HepG2 (cell line): ENCODE results near the gene TRNP1. TPM values are rescaled to one million over a fixed set of nuclear protein-coding genes. Genes with fewer than 3 reads are reported as not detected.

Experiments used
- ARNTL ChIP-seq: sonication (generic); formaldehyde crosslinking; IDR thresholded peaks from 2 replicates; pipeline ENCODE4 v1.4.0; 2020; ENCODE audit warnings: mild to moderate bottlenecking, missing genetic modification reagents
- CC2D1A ChIP-seq: sonication (generic); formaldehyde crosslinking; IDR thresholded peaks from 2 replicates; pipeline ENCODE4 v1.8.1; 2023; ENCODE audit warnings: mild to moderate bottlenecking, missing genetic modification reagents
- ELF4 ChIP-seq: sonication (generic); formaldehyde crosslinking; IDR thresholded peaks from 2 replicates; pipeline ENCODE4 v1.5.0; 2020; ENCODE audit warnings: missing genetic modification reagents, mild to moderate bottlenecking, moderate library complexity, borderline replicate concordance
- ETV6 ChIP-seq: sonication (generic); formaldehyde crosslinking; conservative IDR thresholded peaks from 2 replicates; pipeline ENCODE4 v1.4.0; 2020; ENCODE audit warnings: missing genetic modification reagents
- KDM6A ChIP-seq: IDR thresholded peaks from 2 replicates; pipeline ENCODE4 v1.6.1; 2016; ENCODE audit warnings: low read depth
- MIER3 ChIP-seq: IDR thresholded peaks from 2 replicates; pipeline ENCODE4 v1.6.1; 2016; ENCODE audit warnings: missing compliant biosample characterization, borderline replicate concordance
- NCOA5 ChIP-seq: sonication (generic); formaldehyde crosslinking; IDR thresholded peaks from 2 replicates; pipeline ENCODE4 v1.4.0; 2020; ENCODE audit warnings: missing genetic modification reagents
- PHF20 ChIP-seq: sonication (generic); formaldehyde crosslinking; IDR thresholded peaks from 2 replicates; pipeline ENCODE4 v1.5.0; 2020; ENCODE audit warnings: mild to moderate bottlenecking, missing genetic modification reagents
- POLR2A ChIP-seq, 2 experiments: IDR thresholded peaks; 2 replicates each; pipeline ENCODE4 v1.6.1; 2011; ENCODE audit warnings: low read depth in 2 of 2, low read length in 2 of 2, mild to moderate bottlenecking in 1 of 2, moderate library complexity in 1 of 2; ENCODE audit not compliant: insufficient read depth in 1 of 2
- RBAK ChIP-seq: sonication (generic); formaldehyde crosslinking; IDR thresholded peaks from 2 replicates; pipeline ENCODE4 v1.5.1; 2020; ENCODE audit warnings: mild to moderate bottlenecking, missing genetic modification reagents
- SALL2 ChIP-seq: sonication (generic); formaldehyde crosslinking; IDR thresholded peaks from 2 replicates; pipeline ENCODE4 v1.8.1; 2023; ENCODE audit warnings: mild to moderate bottlenecking, missing genetic modification reagents, inconsistent platforms
- ZNF33A ChIP-seq: sonication (generic); formaldehyde crosslinking; IDR thresholded peaks from 2 replicates; pipeline ENCODE4 v1.5.1; 2020; ENCODE audit warnings: missing genetic modification reagents, mild to moderate bottlenecking, moderate library complexity, borderline replicate concordance
- ZNF44 ChIP-seq: sonication (generic); formaldehyde crosslinking; IDR thresholded peaks from 2 replicates; pipeline ENCODE4 v1.5.1; 2020; ENCODE audit warnings: mild to moderate bottlenecking, missing genetic modification reagents
- ZNF564 ChIP-seq: sonication (generic); formaldehyde crosslinking; IDR thresholded peaks from 2 replicates; pipeline ENCODE4 v1.8.1; 2023; ENCODE audit warnings: mild to moderate bottlenecking, missing genetic modification reagents
- ZNF749 ChIP-seq: sonication (generic); formaldehyde crosslinking; IDR thresholded peaks from 2 replicates; pipeline ENCODE4 v1.8.0; 2022; ENCODE audit warnings: mild to moderate bottlenecking, missing genetic modification reagents, moderate library complexity, borderline replicate concordance
- ZNF768 ChIP-seq: sonication (generic); formaldehyde crosslinking; IDR thresholded peaks from 2 replicates; pipeline ENCODE4 v1.4.0; 2020; ENCODE audit warnings: missing genetic modification reagents
- ZSCAN20 ChIP-seq: sonication (generic); formaldehyde crosslinking; IDR thresholded peaks from 2 replicates; pipeline ENCODE4 v1.4.0; 2020; ENCODE audit warnings: missing genetic modification reagents, mild to moderate bottlenecking, borderline replicate concordance
- polyA plus RNA-seq, 8 experiments: library from polyadenylated mRNA; depleted of rRNA in 3 of 8; stranded (reverse) in 7 of 8; unstranded in 1 of 8; fragments of >200 nt; fragmentation: Illumina TruSeq in 4 of 8; extraction: Trizol in 4 of 8; gene quantifications; 2 replicates each; pipeline versions ENCODE4 v1.2.1 to v1.2.3, GENCODE V29; 2011 to 2016; ENCODE audit warnings: low read depth in 4 of 8, missing spikeins in 1 of 8, mixed read lengths in 1 of 8; ENCODE audit not compliant: insufficient read depth in 1 of 8
- total RNA-seq, 5 experiments: library from RNA; depleted of rRNA; stranded (reverse); fragments of >200 nt; fragmentation: Illumina TruSeq; extraction: Trizol; gene quantifications; 2 replicates each; pipeline ENCODE4 v1.2.3, GENCODE V29; 2016; ENCODE audit warnings: low read depth in 1 of 5
- TF ChIP-seq, protein P1 (sequence below): sonication (generic); formaldehyde crosslinking; IDR thresholded peaks from 2 replicates; pipeline ENCODE4 v1.4.0; 2020; ENCODE audit warnings: mild to moderate bottlenecking, missing genetic modification reagents
- TF ChIP-seq, protein P2 (sequence below): IDR thresholded peaks from 2 replicates; pipeline ENCODE4 v1.6.1; 2016; ENCODE audit warnings: missing compliant biosample characterization, missing genetic modification reagents, borderline replicate concordance
- TF ChIP-seq, protein P3 (sequence below): sonication (generic); formaldehyde crosslinking; IDR thresholded peaks from 2 replicates; pipeline ENCODE4 v1.4.0; 2020; ENCODE audit warnings: low read depth, missing genetic modification reagents
- TF ChIP-seq, protein P4 (sequence below): sonication (generic); formaldehyde crosslinking; IDR thresholded peaks from 2 replicates; pipeline ENCODE4 v1.4.0; 2020; ENCODE audit warnings: missing genetic modification reagents
- TF ChIP-seq, protein P5 (sequence below): IDR thresholded peaks from 2 replicates; pipeline ENCODE4 v1.6.1; 2018; ENCODE audit warnings: missing genetic modification reagents

TRNP1 gene
- total and polyA plus RNA-seq, 2 of the 13 experiments (the other 11 are each of a cell fraction or from before 2014, with no cell fraction given), result 42.0 to 158 TPM

DNA sequence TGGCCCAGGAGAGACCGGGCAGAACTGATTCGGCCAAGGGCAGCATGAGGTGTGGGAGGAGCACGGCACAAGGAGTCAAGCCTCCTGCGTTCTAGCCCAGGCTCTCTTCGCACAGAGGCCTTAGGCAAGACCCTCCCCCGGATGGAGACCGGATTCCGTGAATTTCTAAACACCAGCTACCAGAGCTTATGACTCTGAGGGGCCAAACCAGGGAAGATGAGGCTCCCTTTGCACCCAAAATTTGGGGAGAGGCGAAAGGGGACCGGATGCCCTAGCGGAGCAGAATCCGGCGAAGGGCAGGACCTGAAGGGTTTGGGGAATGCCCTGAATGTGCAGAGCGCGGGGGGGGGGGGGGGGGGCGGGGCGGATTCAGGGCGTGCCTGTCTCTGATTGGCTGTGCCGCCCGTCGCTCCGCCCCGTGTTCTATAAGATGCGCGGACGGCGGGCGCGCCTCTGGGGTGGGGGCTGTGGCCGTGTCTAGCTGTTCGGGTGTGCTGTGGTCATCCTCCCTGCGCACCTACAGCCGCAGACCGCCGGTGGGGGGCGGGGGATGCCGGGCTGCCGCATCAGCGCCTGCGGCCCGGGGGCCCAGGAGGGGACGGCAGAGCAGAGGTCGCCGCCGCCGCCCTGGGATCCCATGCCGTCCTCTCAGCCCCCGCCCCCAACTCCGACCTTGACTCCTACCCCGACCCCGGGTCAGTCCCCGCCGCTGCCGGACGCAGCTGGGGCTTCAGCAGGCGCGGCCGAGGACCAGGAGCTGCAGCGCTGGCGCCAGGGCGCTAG is at the start of gene TRNP1 (continued):
- TF ChIP-seq, protein P1, sequence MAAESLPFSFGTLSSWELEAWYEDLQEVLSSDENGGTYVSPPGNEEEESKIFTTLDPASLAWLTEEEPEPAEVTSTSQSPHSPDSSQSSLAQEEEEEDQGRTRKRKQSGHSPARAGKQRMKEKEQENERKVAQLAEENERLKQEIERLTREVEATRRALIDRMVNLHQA (CRISPR knock-in tag), result no peak
- TF ChIP-seq, protein P2, sequence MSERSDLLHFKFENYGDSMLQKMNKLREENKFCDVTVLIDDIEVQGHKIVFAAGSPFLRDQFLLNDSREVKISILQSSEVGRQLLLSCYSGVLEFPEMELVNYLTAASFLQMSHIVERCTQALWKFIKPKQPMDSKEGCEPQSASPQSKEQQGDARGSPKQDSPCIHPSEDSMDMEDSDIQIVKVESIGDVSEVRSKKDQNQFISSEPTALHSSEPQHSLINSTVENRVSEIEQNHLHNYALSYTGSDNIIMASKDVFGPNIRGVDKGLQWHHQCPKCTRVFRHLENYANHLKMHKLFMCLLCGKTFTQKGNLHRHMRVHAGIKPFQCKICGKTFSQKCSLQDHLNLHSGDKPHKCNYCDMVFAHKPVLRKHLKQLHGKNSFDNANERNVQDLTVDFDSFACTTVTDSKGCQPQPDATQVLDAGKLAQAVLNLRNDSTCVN (CRISPR knock-in tag), result peak; percentile 73
- TF ChIP-seq ETV6 (CRISPR knock-in tag) (peak; percentile 84), ELF4 (CRISPR knock-in tag) (no peak), ZNF564 (peak; percentile 23; the same call in 1 of the 2 replicates), ZSCAN20 (CRISPR knock-in tag) (peak; percentile 93; the same call in 1 of the 2 replicates), KDM6A (CRISPR knock-in tag) (peak; percentile 78), SALL2 (CRISPR knock-in tag) (peak; percentile 96), NCOA5 (CRISPR knock-in tag) (no peak), ZNF44 (CRISPR knock-in tag) (no peak), ZNF33A (CRISPR knock-in tag) (no peak), MIER3 (peak; percentile 50; the same call in 1 of the 2 replicates), ARNTL (CRISPR knock-in tag) (peak; percentile 82), POLR2A (IDR thresholded peaks at IDR 0.05; ENCODE audit: insufficient read depth in 1 of 2, low read depth in 2 of 2, low read length in 2 of 2) (peak in 1 of 2 experiments; percentile 97; a peak in 2 of 4 replicates), PHF20 (no peak), ZNF749 (no peak; the same call in 1 of the 2 replicates), CC2D1A (CRISPR knock-in tag) (no peak), ZNF768 (CRISPR knock-in tag) (peak; percentile 67; the same call in 1 of the 2 replicates), RBAK (CRISPR knock-in tag) (no peak)
- TF ChIP-seq, protein P3, sequence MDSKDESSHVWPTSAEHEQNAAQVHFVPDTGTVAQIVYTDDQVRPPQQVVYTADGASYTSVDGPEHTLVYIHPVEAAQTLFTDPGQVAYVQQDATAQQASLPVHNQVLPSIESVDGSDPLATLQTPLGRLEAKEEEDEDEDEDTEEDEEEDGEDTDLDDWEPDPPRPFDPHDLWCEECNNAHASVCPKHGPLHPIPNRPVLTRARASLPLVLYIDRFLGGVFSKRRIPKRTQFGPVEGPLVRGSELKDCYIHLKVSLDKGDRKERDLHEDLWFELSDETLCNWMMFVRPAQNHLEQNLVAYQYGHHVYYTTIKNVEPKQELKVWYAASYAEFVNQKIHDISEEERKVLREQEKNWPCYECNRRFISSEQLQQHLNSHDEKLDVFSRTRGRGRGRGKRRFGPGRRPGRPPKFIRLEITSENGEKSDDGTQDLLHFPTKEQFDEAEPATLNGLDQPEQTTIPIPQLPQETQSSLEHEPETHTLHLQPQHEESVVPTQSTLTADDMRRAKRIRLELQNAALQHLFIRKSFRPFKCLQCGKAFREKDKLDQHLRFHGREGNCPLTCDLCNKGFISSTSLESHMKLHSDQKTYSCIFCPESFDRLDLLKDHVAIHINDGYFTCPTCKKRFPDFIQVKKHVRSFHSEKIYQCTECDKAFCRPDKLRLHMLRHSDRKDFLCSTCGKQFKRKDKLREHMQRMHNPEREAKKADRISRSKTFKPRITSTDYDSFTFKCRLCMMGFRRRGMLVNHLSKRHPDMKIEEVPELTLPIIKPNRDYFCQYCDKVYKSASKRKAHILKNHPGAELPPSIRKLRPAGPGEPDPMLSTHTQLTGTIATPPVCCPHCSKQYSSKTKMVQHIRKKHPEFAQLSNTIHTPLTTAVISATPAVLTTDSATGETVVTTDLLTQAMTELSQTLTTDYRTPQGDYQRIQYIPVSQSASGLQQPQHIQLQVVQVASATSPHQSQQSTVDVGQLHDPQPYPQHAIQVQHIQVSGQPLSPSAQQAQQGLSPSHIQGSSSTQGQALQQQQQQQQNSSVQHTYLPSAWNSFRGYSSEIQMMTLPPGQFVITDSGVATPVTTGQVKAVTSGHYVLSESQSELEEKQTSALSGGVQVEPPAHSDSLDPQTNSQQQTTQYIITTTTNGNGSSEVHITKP (CRISPR knock-in tag), result no peak
- TF ChIP-seq, protein P4, sequence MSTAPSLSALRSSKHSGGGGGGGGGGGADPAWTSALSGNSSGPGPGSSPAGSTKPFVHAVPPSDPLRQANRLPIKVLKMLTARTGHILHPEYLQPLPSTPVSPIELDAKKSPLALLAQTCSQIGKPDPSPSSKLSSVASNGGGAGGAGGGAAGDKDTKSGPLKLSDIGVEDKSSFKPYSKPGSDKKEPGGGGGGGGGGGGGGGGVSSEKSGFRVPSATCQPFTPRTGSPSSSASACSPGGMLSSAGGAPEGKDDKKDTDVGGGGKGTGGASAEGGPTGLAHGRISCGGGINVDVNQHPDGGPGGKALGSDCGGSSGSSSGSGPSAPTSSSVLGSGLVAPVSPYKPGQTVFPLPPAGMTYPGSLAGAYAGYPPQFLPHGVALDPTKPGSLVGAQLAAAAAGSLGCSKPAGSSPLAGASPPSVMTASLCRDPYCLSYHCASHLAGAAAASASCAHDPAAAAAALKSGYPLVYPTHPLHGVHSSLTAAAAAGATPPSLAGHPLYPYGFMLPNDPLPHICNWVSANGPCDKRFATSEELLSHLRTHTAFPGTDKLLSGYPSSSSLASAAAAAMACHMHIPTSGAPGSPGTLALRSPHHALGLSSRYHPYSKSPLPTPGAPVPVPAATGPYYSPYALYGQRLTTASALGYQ (CRISPR knock-in tag), result peak; percentile 93
- TF ChIP-seq, protein P5, sequence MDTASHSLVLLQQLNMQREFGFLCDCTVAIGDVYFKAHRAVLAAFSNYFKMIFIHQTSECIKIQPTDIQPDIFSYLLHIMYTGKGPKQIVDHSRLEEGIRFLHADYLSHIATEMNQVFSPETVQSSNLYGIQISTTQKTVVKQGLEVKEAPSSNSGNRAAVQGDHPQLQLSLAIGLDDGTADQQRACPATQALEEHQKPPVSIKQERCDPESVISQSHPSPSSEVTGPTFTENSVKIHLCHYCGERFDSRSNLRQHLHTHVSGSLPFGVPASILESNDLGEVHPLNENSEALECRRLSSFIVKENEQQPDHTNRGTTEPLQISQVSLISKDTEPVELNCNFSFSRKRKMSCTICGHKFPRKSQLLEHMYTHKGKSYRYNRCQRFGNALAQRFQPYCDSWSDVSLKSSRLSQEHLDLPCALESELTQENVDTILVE, result peak; percentile 93
